ENCODE measurements around the gene HSBP1.

DNA sequence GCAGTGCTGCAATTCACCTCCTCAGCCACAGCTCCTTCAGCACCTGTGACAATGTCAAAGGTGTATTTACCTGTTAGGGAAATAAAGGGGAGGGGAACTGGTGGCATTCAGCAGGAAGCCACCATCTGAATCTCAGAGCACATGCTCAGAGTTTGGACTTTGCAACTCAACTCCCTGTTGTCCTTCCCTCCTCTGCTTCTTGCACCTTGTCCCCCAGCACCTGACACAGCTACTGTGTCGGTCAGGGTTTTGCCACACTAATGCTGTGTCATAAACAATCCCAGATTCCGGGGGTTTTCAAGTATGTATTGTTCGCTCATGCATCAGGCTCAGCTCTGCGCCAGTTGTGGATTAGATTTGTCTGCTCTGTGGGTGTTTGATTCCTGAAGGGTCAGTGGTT lies 43.7 kb downstream of the HSBP1 start:
- TF ChIP-seq, protein P1, sequence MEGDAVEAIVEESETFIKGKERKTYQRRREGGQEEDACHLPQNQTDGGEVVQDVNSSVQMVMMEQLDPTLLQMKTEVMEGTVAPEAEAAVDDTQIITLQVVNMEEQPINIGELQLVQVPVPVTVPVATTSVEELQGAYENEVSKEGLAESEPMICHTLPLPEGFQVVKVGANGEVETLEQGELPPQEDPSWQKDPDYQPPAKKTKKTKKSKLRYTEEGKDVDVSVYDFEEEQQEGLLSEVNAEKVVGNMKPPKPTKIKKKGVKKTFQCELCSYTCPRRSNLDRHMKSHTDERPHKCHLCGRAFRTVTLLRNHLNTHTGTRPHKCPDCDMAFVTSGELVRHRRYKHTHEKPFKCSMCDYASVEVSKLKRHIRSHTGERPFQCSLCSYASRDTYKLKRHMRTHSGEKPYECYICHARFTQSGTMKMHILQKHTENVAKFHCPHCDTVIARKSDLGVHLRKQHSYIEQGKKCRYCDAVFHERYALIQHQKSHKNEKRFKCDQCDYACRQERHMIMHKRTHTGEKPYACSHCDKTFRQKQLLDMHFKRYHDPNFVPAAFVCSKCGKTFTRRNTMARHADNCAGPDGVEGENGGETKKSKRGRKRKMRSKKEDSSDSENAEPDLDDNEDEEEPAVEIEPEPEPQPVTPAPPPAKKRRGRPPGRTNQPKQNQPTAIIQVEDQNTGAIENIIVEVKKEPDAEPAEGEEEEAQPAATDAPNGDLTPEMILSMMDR (IDR thresholded peaks at IDR 0.05) = no peak
- no peak for TF ChIP-seq POLR2A (IDR thresholded peaks at IDR 0.05)

All from lower leg skin (tissue), 3 donors.